ENCODE data around the gene MGA. TPM values are rescaled to one million over a fixed set of nuclear protein-coding genes. Genes with fewer than 3 reads are reported as not detected.
A peak's percentile ranks its signal among the peaks of the same experiment; 100 is the strongest.

Gene MGA
- total RNA-seq, 4 donors from 2014 or later = 53.1 to 107 (median 67.6) TPM

DNA sequence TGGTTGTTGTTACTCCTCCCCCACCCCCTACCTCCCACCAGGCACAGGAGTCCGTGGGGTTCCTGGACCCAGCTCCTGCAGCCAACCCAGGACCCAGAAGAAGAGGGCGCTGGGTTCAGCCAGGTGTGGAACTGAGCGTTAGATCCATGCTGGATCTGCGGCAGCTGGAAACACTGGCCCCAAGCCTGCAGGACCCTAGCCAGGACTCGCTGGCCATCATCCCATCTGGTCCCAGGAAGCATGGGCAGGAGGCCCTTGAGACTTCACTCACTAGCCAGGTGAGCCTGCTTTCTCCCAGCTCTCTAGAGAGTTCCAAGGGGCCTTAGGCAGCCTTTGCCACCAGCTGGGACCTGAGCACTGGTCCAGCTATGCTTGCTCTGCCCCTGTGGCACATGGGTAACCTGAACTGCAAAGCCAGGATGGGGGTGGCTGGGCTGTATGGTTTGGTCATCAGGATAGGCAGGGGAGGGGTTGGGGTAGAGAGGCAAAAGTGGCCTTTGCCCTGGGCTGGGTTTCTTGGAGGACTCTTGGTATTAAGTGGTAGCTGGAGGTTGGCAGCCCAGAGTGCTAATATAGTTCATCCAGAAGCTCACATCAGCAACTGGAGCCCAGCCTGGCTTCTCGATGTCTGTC lies 160.7 kb downstream of the MGA start:
- Histone ChIP-seq H3K4me3 (replicated peaks in 1 of 3) (no peak overlapping the region), H3K27me3 (no peaks in the 10 kb centered on the region), H3K4me1 (no peaks in the 10 kb centered on the region), H3K27ac (no peak overlapping the region), H3K9me3 (no peaks in the 10 kb centered on the region), H3K36me3 (peaks cover 42 to 63% of the 10 kb centered on the region in 2 donors)
- WGBS, 2 donors = 65 to 75% methylated on average over 5 of the region's 6 CpGs
- intact Hi-C loops (cut with DNase I) = loop anchor here (5.0 kb wide), 1 partner anchor 81 kb away; no protein-coding TSS in a partner anchor
- no peak for TF ChIP-seq POLR2A (IDR thresholded peaks at IDR 0.05)
- TF ChIP-seq, protein P1, sequence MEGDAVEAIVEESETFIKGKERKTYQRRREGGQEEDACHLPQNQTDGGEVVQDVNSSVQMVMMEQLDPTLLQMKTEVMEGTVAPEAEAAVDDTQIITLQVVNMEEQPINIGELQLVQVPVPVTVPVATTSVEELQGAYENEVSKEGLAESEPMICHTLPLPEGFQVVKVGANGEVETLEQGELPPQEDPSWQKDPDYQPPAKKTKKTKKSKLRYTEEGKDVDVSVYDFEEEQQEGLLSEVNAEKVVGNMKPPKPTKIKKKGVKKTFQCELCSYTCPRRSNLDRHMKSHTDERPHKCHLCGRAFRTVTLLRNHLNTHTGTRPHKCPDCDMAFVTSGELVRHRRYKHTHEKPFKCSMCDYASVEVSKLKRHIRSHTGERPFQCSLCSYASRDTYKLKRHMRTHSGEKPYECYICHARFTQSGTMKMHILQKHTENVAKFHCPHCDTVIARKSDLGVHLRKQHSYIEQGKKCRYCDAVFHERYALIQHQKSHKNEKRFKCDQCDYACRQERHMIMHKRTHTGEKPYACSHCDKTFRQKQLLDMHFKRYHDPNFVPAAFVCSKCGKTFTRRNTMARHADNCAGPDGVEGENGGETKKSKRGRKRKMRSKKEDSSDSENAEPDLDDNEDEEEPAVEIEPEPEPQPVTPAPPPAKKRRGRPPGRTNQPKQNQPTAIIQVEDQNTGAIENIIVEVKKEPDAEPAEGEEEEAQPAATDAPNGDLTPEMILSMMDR (IDR thresholded peaks at IDR 0.05) = no peak
- DNase-seq = peak; percentile 60 to 73

DNA sequence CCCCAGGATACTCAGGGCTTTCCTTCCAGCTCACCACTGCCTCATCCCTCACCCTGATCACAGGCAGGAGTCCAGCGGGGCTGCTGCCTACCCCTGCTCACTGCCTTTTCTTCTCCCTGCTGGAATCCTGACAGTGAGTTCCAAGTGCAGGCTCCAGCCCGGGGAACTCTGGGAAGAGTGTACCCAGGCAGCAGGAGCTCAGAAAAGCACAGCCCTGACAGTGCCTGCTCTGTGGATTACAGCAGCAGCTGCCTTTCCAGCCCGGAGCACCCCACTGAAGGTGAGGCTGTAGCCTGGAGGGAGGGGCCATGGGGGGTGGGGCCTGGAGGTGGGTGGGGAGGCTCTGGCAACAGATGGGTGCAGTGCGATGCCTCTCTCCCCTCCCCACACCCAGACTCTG lies 161.6 kb downstream of the MGA start:
- WGBS, 2 donors = 80 to 88% methylated on average over 3 to 4 of the region's 4 CpGs
- H3K27ac ChIP-seq = no peak overlapping the region
- no peaks in the 10 kb centered on the region for H3K4me1 ChIP-seq
- TF ChIP-seq, protein P1 (IDR thresholded peaks at IDR 0.05) = no peak
- TF ChIP-seq POLR2A (IDR thresholded peaks at IDR 0.05) = no peak
- intact Hi-C loops (cut with DNase I) = loop anchor here (5.0 kb wide), 1 partner anchor 80 kb away; no protein-coding TSS in a partner anchor
- H3K27me3 ChIP-seq = no peaks in the 10 kb centered on the region
- no peak overlapping the region for H3K4me3 ChIP-seq (replicated peaks in 1 of 3)
- DNase-seq = no peak
- H3K9me3 ChIP-seq = no peaks in the 10 kb centered on the region
- peaks cover 36 to 60% of the 10 kb centered on the region in 2 donors for H3K36me3 ChIP-seq

DNA sequence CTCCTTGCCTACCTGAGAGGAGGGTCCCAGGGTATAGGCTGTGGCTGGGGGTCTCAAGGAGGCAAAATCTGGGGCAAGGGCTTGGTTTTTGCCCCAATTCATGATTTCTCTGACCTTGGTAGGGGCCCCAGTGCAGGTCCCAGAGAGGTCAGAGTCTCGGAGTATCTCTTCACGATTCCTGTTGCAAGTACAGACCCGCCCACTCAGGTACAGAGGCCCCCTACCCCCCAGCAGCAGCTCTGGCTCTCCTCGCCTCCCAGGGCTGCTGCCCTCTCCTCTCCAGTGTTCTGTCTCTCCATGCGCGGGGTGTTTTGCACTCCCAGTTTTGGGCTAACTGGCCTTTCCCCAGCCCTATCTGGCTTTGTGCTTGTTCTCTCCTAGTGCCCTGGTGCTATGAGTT lies 162.3 kb downstream of the MGA start:
- Histone ChIP-seq H3K4me3 (replicated peaks in 1 of 3) (no peak overlapping the region), H3K9me3 (no peaks in the 10 kb centered on the region), H3K4me1 (peaks cover 3 to 4% of the 10 kb centered on the region in 2 donors), H3K36me3 (peaks cover 30 to 56% of the 10 kb centered on the region in 2 donors), H3K27ac (no peak overlapping the region), H3K27me3 (no peaks in the 10 kb centered on the region)
- TF ChIP-seq, protein P1 (IDR thresholded peaks at IDR 0.05) = no peak
- intact Hi-C loops (cut with DNase I) = loop anchor here (5.0 kb wide), 1 partner anchor 80 kb away; no protein-coding TSS in a partner anchor
- WGBS, 2 donors = 95 to 100% methylated on average over 3 to 6 of the region's 6 CpGs
- DNase-seq = no peak

MicroRNAs within 50 kb of the gene (microRNA counts, 767-probe panel; counts per million panel counts)
- microRNA hsa-miR-626 = 0 to 1,834 counts per million in 2 donors

Small RNA genes within 50 kb of the gene (microRNA-seq; reads per million reads assigned to microRNA genes)
- gene MIR626 = not detected

Small RNA genes within 50 kb of the gene (small RNA-seq; reads per million reads assigned to genes)
- gene MIR626 = not detected

Other genes starting within 250 kb of the MGA start
- 10 to 100 TPM; 26.6 to 37.4 (median 35.4) TPM for gene RTF1, start 243.3 kb upstream of the MGA start, total RNA-seq
- gene ITPKA, start 166.5 kb upstream of the MGA start, total RNA-seq = 1 to 10 TPM in 1 of 4 donors, under 1 TPM in 1, not detected in 2; 0.83 to 1.5 TPM
- under 1 TPM in 3 of 4 donors, not detected in 1; 0.13 to 0.79 (median 0.22) TPM for gene LTK, start 146.6 kb upstream of the MGA start, total RNA-seq
- gene RPAP1, start 116.1 kb upstream of the MGA start, total RNA-seq = 10 to 100 TPM; 11.3 to 31.8 (median 19.0) TPM
- gene TYRO3, start 101.2 kb upstream of the MGA start, total RNA-seq = 1 to 10 TPM; 1.6 to 4.4 (median 3.4) TPM
- 10 to 100 TPM; 25.4 to 40.5 (median 33.6) TPM for gene MAPKBP1, start 114.1 kb downstream of the MGA start, total RNA-seq
- gene JMJD7, start 167.7 kb downstream of the MGA start, total RNA-seq = 10 to 100 TPM; 18.8 to 36.6 (median 28.3) TPM
- 10 to 100 TPM in 1 of 4 donors, 1 to 10 TPM in 3; 6.2 to 13.0 (median 8.6) TPM for gene PLA2G4B, start 178.4 kb downstream of the MGA start, total RNA-seq
- gene SPTBN5, start 233.6 kb downstream of the MGA start, total RNA-seq = 1 to 10 TPM in 3 of 4 donors, under 1 TPM in 1; 0.40 to 2.5 (median 1.8) TPM